Measurements from ENCODE around the gene SPINT3. TPM values are rescaled to one million over a fixed set of nuclear protein-coding genes. Genes with fewer than 3 reads are reported as not detected.

The SPINT3 gene
- total and polyA plus RNA-seq, 12 donors, result not detected

- H3K4me3 ChIP-seq, result peak overlapping the region in 2 of 4 donors; percentile 4 to 62
- no peaks in the 10 kb centered on the region for H3K36me3 ChIP-seq (replicated peaks in 1 of 2)
- no peaks in the 10 kb centered on the region for H3K9me3 ChIP-seq (replicated peaks in 1 of 3)
- peaks cover 32% of the 10 kb centered on the region for H3K27me3 ChIP-seq
- 20 to 41% (median 25%) methylated on average over 9 to 10 of the region's 10 CpGs for WGBS, 4 donors
- TF ChIP-seq, protein P1, sequence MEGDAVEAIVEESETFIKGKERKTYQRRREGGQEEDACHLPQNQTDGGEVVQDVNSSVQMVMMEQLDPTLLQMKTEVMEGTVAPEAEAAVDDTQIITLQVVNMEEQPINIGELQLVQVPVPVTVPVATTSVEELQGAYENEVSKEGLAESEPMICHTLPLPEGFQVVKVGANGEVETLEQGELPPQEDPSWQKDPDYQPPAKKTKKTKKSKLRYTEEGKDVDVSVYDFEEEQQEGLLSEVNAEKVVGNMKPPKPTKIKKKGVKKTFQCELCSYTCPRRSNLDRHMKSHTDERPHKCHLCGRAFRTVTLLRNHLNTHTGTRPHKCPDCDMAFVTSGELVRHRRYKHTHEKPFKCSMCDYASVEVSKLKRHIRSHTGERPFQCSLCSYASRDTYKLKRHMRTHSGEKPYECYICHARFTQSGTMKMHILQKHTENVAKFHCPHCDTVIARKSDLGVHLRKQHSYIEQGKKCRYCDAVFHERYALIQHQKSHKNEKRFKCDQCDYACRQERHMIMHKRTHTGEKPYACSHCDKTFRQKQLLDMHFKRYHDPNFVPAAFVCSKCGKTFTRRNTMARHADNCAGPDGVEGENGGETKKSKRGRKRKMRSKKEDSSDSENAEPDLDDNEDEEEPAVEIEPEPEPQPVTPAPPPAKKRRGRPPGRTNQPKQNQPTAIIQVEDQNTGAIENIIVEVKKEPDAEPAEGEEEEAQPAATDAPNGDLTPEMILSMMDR (IDR thresholded peaks at IDR 0.05), result no peak
- no peak for TF ChIP-seq POLR2A (IDR thresholded peaks at IDR 0.05)
- intact Hi-C loops (cut with DNase I), result no loop called here
- peak in 1 of 7 donors; percentile 7 for DNase-seq
- H3K27ac ChIP-seq, result no peak overlapping the region
- H3K4me1 ChIP-seq (replicated peaks in 1 of 2), result peaks cover 4 to 15% of the 10 kb centered on the region in 2 donors
These were observed 44.5 kb downstream of the SPINT3 start for GRCh38 chr20:45470937-45471336.

DNA sequence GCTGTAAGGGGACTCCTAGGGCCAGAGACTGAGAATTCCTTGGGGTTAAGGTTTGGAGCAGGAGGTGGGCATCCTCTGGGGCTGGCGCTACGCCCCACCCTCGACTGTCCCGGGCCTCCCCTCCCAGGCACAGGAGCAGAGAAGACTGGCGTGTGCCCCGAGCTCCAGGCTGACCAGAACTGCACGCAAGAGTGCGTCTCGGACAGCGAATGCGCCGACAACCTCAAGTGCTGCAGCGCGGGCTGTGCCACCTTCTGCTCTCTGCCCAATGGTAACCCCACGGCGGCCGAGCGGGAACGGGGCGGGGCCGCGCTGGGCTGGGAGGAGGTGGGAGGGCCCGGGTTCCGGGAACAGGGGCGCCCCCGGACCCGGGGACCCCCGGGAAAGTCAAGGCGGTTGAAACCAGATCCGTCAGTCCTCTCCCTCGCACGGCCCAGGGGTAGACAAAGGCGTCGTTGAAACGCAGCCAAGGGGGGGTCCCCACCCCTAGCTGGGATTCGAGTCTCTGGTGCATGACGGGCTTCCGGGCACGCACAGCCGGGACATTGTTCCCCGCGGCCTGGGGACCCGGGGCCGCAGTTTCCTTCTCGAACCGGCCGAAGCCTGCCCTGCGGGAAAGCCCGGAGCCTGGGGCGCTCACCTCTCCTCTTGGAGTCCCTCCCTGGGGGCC lies 45.0 kb downstream of the SPINT3 start:
- DNase-seq, result peak in 1 of 7 donors; percentile 26
- Histone ChIP-seq H3K4me1 (replicated peaks in 1 of 2) (peaks cover 4 to 15% of the 10 kb centered on the region in 2 donors), H3K27ac (no peak overlapping the region), H3K27me3 (peaks cover 32% of the 10 kb centered on the region), H3K4me3 (peak overlapping the region in 2 of 4 donors; percentile 4 to 62), H3K9me3 (replicated peaks in 1 of 3) (no peaks in the 10 kb centered on the region), H3K36me3 (replicated peaks in 1 of 2) (no peaks in the 10 kb centered on the region)
- intact Hi-C loops (cut with DNase I), result no loop called here
- 0 to 1% (median 1%) methylated on average over 8 to 50 of the region's 50 CpGs; no CpG with 5 or more reads in 1 of the 4 donors for WGBS, 4 donors
- TF ChIP-seq, protein P1 (IDR thresholded peaks at IDR 0.05), result no peak
- TF ChIP-seq POLR2A (IDR thresholded peaks at IDR 0.05), result no peak

DNA sequence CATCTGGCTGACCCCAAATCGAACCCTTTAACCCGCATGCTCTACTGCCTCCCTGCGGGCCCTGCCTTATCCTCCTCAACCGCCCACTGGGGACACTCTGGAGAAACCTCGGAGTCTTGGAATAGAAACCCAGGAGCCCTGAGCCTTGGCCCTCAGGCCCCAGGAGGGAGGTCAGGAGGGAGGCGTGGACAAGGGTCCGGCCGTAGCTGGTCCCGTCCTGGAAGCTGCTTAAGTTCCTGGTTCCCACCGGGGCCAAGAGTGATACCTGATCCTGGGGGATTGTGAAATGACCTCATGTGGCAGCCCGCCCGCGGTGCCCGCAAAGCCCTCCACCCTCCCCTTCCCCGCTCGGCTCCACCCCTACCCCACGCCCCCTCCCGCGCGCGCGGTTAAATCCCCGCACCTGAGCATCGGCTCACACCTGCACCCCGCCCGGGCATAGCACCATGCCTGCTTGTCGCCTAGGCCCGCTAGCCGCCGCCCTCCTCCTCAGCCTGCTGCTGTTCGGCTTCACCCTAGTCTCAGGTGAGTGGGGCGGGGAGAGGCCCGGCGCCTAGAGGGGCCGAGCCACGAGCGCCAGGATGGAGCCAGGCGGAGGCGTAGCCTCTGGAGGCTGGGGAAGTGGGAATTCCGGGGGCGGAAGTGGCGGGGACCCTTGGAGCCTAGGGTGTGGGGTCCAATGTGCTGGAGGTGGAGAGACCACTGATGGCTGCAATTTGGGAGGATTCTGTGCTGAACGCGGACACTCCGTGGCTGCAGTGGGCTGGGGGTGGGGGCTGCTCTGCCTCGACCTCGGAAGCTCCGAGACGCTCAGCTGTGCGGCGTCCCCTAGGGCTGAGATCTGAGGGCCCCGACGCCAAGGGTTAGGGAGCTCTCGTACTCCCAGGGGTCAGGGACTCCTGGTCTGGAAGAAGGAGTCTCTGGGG lies 45.8 kb downstream of the SPINT3 start, which contains the start of gene WFDC2:
Gene WFDC2, plus strand, starts transcription at position 418 of the 926 bp plus-strand sequence. Its CDS starts 29 bp downstream, at position 447.
- TF ChIP-seq, protein P1 (IDR thresholded peaks at IDR 0.05), result no peak
- TF ChIP-seq POLR2A (IDR thresholded peaks at IDR 0.05), result no peak
- Histone ChIP-seq H3K36me3 (replicated peaks in 1 of 2) (no peaks in the 10 kb centered on the region), H3K4me1 (replicated peaks in 1 of 2) (peaks cover 4 to 15% of the 10 kb centered on the region in 2 donors), H3K4me3 (peak within 1 kb of the TSS in 2 of 4 donors; percentile 4 to 62), H3K27me3 (peaks cover 32% of the 10 kb centered on the region), H3K27ac (no peak within 1 kb of the TSS), H3K9me3 (replicated peaks in 1 of 3) (no peaks in the 10 kb centered on the region)
- DNase-seq, result no peak
- 11 to 37% (median 16%) methylated on average over 8 to 54 of the region's 54 CpGs for WGBS, 4 donors
- intact Hi-C loops (cut with DNase I), result no loop called here

- TF ChIP-seq, protein P1 (IDR thresholded peaks at IDR 0.05), result no peak
- no peak for TF ChIP-seq POLR2A (IDR thresholded peaks at IDR 0.05)
- Histone ChIP-seq H3K9me3 (replicated peaks in 1 of 3) (no peaks in the 10 kb centered on the region), H3K27ac (no peak overlapping the region), H3K36me3 (replicated peaks in 1 of 2) (no peaks in the 10 kb centered on the region), H3K4me1 (replicated peaks in 1 of 2) (peaks cover 4 to 15% of the 10 kb centered on the region in 2 donors), H3K27me3 (peaks cover 38% of the 10 kb centered on the region), H3K4me3 (no peak overlapping the region)
- 60 to 86% (median 74%) methylated on average over 1 to 3 of the region's 3 CpGs for WGBS, 4 donors
- intact Hi-C loops (cut with DNase I), result no loop called here
- no peak for DNase-seq
These were observed 47.6 kb downstream of the SPINT3 start for GRCh38 chr20:45467861-45468260.
